T-cell (primary cell): ENCODE results near the gene IGSF5. TPM values are rescaled to one million over a fixed set of nuclear protein-coding genes. Genes with fewer than 3 reads are reported as not detected.

Experiments
- ATAC-seq, 4 experiments: fragments of 200-7000 bp in 3 of 4; fragments of 150-1000 bp in 1 of 4; cut with Tn5 transposase; replicated peaks in 1 of 4; 1 replicate in 3 of 4; 2 replicates in 1 of 4; pipeline ENCODE4 v1.10.0; 2021; ENCODE audit warnings: moderate library complexity in 3 of 4, mild to moderate bottlenecking in 2 of 4, moderate number of reproducible peaks in 1 of 4
- CTCF ChIA-PET, 2 donors: fragments of 300-600 bp; sonication (Branson Sonifier 250); formaldehyde crosslinking; loops; one replicate each; lab custom pipeline; 2022; ENCODE audit warnings: antibody characterized with exemption in 2 of 2; lab: Charles Lee
- POLR2A ChIA-PET, 2 donors: fragments of 300-600 bp; sonication (Branson Sonifier 250); formaldehyde crosslinking; loops; one replicate each; lab custom pipeline; 2022; ENCODE audit warnings: antibody characterized with exemption in 2 of 2; lab: Charles Lee
- DNase-seq, 35 experiments: peaks; one replicate each; pipeline versions ENCODE4 v3.0.0 to v3.0.0-alpha.2; 2013 to 2023
- H3K27ac ChIP-seq: one replicate; pipeline ENCODE4 v1.5.1; 2013; ENCODE audit warnings: low read length
- H3K27me3 ChIP-seq, 2 experiments: replicated peaks in 1 of 2; 1 replicate in 1 of 2; 2 replicates in 1 of 2; pipeline versions ENCODE4 v1.6.1 to v1.7.0; 2013; ENCODE audit warnings: low read length in 1 of 2, mixed read lengths in 1 of 2; ENCODE audit not compliant: control insufficient read depth in 2 of 2, insufficient read depth in 2 of 2; ENCODE audit errors: extremely low read depth in 1 of 2
- H3K36me3 ChIP-seq, 2 donors: 1 replicate in 1 of 2; 2 replicates in 1 of 2; pipeline versions ENCODE4 v1.6.1 to v1.7.0; 2013; ENCODE audit warnings: low read length in 1 of 2; ENCODE audit not compliant: control insufficient read depth in 2 of 2, insufficient read depth in 1 of 2; ENCODE audit errors: extremely low read depth in 1 of 2
- H3K4me1 ChIP-seq, 2 experiments: 1 replicate in 1 of 2; 2 replicates in 1 of 2; pipeline versions ENCODE4 v1.6.1 to v1.7.0; 2013; ENCODE audit warnings: low read length in 2 of 2, mixed read lengths in 1 of 2; ENCODE audit not compliant: insufficient read depth in 2 of 2, control insufficient read depth in 1 of 2; ENCODE audit errors: extremely low read depth in 1 of 2
- H3K4me3 ChIP-seq, 2 donors: 1 replicate in 1 of 2; 2 replicates in 1 of 2; pipeline versions ENCODE4 v1.5.1 to v1.7.0; 2013; ENCODE audit warnings: mild to moderate bottlenecking in 2 of 2, low read length in 1 of 2, moderate library complexity in 1 of 2; ENCODE audit not compliant: control insufficient read depth in 1 of 2; ENCODE audit errors: extremely low read depth in 1 of 2
- H3K9me3 ChIP-seq: 2 replicates; pipeline ENCODE4 v1.7.0; 2013
- H3K27ac Mint-ChIP-seq, 2 donors: one replicate each; pipeline ENCODE4 v1.8.0; 2020 to 2021; ENCODE audit warnings: mild to moderate bottlenecking in 2 of 2, mixed read lengths in 2 of 2
- H3K27me3 Mint-ChIP-seq, 2 donors: one replicate each; pipeline ENCODE4 v1.8.0; 2021 to 2022; ENCODE audit warnings: mixed read lengths in 2 of 2
- H3K36me3 Mint-ChIP-seq: one replicate; pipeline ENCODE4 v1.8.0; 2021; ENCODE audit warnings: mixed read lengths
- H3K4me1 Mint-ChIP-seq, 3 donors: one replicate each; pipeline ENCODE4 v1.8.0; 2020 to 2022; ENCODE audit warnings: mixed read lengths in 3 of 3, mild to moderate bottlenecking in 1 of 3
- H3K4me3 Mint-ChIP-seq, 3 donors: one replicate each; pipeline ENCODE4 v1.8.0; 2020 to 2022; ENCODE audit warnings: mild to moderate bottlenecking in 3 of 3, mixed read lengths in 3 of 3, moderate library complexity in 3 of 3
- H3K9me3 Mint-ChIP-seq, 3 donors: one replicate each; pipeline ENCODE4 v1.8.0; 2020 to 2022; ENCODE audit warnings: mixed read lengths in 3 of 3
- WGBS: methylation state at CpG from one replicate; pipeline ENCODE4 v1.1.5; 2013; ENCODE audit warnings: missing lambda C conversion rate; ENCODE audit not compliant: insufficient coverage; 5-methylcytosine and 5-hydroxymethylcytosine counted together
- total RNA-seq, 35 experiments: library from RNA in 6 of 35; stranded (reverse) in 6 of 35; fragments of 120-200 nt in 1 of 35; gene quantifications; one replicate each; pipeline versions ENCODE4 v1.2.1 to v1.2.4 and lab custom pipeline; 2013 to 2026

The IGSF5 gene
- total RNA-seq, 5 donors from 2014 or later (not counting 1 experiment from before 2014, with no cell fraction given), result not detected

DNA sequence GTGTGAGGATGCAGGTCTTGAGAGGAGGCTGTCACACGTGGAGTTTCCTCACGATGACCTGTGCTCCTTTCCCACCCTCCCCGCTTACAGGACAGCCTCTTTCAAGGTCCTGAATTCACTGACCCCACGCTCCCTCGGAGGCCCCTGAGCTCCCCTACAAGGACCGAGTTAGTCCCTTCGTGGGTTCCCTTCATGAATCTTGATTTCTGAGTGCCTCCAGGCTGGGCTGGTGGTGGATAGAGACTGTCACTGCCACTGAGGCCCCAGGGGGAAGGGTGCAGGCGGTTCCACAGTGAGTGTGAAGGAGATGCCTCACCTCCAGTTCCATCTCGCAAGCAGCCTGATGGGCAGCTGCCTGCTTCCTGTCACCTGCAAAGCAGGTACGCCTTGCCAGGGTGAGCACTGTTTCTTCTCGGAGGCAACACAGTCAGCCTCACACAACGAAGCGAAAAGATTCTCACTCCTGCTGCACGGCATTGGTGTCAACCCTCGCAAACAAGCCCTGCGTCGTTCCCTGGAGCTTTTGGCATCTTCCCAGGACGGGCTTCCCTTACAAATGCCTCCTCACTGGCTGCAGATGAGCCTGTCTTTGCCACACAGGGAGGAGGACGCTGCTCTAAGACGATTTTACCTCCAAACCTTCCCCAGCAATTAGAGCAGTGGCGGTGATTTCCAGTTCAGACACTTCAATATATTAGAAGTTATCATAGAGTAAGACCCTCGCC lies 95.6 kb downstream of the IGSF5 start:
- POLR2A ChIA-PET, result no interaction called here

DNA sequence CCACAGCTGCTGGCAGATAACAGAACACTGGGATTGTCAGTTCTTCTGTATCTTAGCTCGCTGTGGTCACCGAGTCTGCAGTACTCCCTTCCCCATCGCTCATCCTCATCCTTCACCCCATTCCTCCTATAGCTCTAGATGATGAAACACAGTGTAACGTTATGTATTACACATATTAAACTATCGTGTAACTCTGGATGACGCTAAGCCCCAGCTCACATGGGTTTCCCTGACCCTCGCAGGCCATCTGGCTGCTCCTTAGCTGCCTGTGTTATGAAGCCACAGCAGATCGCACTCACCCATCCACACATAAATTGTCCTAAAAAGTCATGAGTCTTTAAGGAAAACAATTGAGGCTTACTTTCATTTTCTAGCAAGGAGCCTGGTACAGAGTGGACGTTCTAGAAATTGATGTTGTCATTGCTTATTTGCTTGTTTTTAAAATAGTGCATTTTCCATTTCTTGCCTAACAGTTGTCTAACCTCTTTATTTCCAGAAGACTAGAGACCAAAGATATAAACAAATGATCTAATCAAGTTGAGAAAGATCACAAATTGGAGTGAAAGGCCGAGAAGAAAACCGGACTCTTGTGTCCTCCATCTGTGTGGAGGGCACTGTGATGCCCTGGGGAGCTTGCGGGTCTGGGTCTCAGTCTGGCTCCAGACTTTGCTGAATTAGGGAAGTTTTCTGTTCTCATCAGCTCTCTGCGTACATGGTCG lies 97.9 kb downstream of the IGSF5 start:
- peaks cover 0 to 9% (median 3%) of the 10 kb centered on the region in 3 donors for H3K9me3 Mint-ChIP-seq
- peaks cover 2 to 17% of the 10 kb centered on the region in 2 donors for H3K27me3 Mint-ChIP-seq
- H3K4me3 ChIP-seq, result no peak overlapping the region
- H3K9me3 ChIP-seq, result no peaks in the 10 kb centered on the region
- ATAC-seq (no peak), DNase-seq (no peak)
- ChIA-PET CTCF (no interaction called here), POLR2A (no interaction called here)
- peaks cover 0 to 3% of the 10 kb centered on the region in 2 experiments for H3K27me3 ChIP-seq
- H3K4me3 Mint-ChIP-seq, result no peak overlapping the region
- no peak overlapping the region for H3K27ac ChIP-seq
- H3K4me1 ChIP-seq, result no peaks in the 10 kb centered on the region
- no peak overlapping the region for H3K27ac Mint-ChIP-seq
- no peaks in the 10 kb centered on the region for H3K4me1 Mint-ChIP-seq
- WGBS, result 75% methylated on average over 12 of the region's 14 CpGs
- no peaks in the 10 kb centered on the region for H3K36me3 Mint-ChIP-seq
- no peaks in the 10 kb centered on the region for H3K36me3 ChIP-seq

More for the DNA sequence above, 95.6 kb downstream of the IGSF5 start:
- WGBS, result 75% methylated on average over 15 of the region's 22 CpGs
- H3K27ac Mint-ChIP-seq, result no peak overlapping the region
- Histone ChIP-seq H3K36me3 (no peaks in the 10 kb centered on the region), H3K4me1 (no peaks in the 10 kb centered on the region), H3K9me3 (no peaks in the 10 kb centered on the region), H3K4me3 (no peak overlapping the region), H3K27me3 (no peaks in the 10 kb centered on the region), H3K27ac (no peak overlapping the region)
- peaks cover 0 to 9% (median 3%) of the 10 kb centered on the region in 3 donors for H3K9me3 Mint-ChIP-seq
- no peaks in the 10 kb centered on the region for H3K36me3 Mint-ChIP-seq
- CTCF ChIA-PET, result no interaction called here
- H3K4me3 Mint-ChIP-seq, result no peak overlapping the region
- H3K27me3 Mint-ChIP-seq, result peaks cover 2 to 17% of the 10 kb centered on the region in 2 donors
- H3K4me1 Mint-ChIP-seq, result no peaks in the 10 kb centered on the region
- ATAC-seq (no peak), DNase-seq (no peak)

DNA sequence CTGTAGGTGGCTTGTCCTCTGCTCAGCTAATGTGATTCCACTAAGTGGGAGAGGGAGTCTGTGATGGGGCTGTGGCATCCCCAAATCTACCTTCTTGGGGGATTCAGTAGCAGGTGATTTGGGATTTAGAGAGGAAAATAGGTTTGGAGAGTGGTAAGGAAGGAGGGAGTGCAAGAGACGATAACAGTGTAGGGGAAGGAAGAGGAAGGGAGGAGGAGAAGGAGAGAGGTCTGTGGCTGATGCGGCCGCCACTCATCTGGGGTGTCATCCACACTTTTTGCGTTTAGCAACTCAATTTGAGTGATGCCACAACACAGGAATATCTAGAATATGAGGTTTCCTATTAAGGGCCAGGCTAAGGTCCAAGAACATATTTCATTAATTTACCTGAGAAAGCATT lies 98.5 kb downstream of the IGSF5 start:
- ChIA-PET POLR2A (no interaction called here), CTCF (no interaction called here)
- H3K4me1 ChIP-seq, result no peaks in the 10 kb centered on the region
- Mint-ChIP-seq H3K4me3 (no peak overlapping the region), H3K27ac (no peak overlapping the region), H3K4me1 (no peaks in the 10 kb centered on the region), H3K27me3 (peaks cover 2 to 14% of the 10 kb centered on the region in 2 donors), H3K36me3 (no peaks in the 10 kb centered on the region), H3K9me3 (peaks cover 0 to 5% (median 3%) of the 10 kb centered on the region in 3 donors)
- no peak overlapping the region for H3K27ac ChIP-seq
- WGBS, result 74% methylated on average over 3 of the region's 4 CpGs
- H3K36me3 ChIP-seq, result no peaks in the 10 kb centered on the region
- ATAC-seq (no peak), DNase-seq (no peak)
- H3K27me3 ChIP-seq, result peaks cover 0 to 4% of the 10 kb centered on the region in 2 experiments
- H3K9me3 ChIP-seq, result no peaks in the 10 kb centered on the region
- no peak overlapping the region for H3K4me3 ChIP-seq

GRCh38 chr21:39843916-39844315 lies 98.9 kb downstream of the IGSF5 start:
- WGBS, result 69% methylated on average over 3 of the region's 5 CpGs
- H3K27ac Mint-ChIP-seq, result no peak overlapping the region
- H3K4me1 Mint-ChIP-seq, result no peaks in the 10 kb centered on the region
- no peaks in the 10 kb centered on the region for H3K9me3 ChIP-seq
- peaks cover 0 to 4% of the 10 kb centered on the region in 2 experiments for H3K27me3 ChIP-seq
- peaks cover 2 to 13% of the 10 kb centered on the region in 2 donors for H3K27me3 Mint-ChIP-seq
- H3K4me3 ChIP-seq, result no peak overlapping the region
- no peak overlapping the region for H3K27ac ChIP-seq
- H3K4me3 Mint-ChIP-seq, result no peak overlapping the region
- no peak for ATAC-seq
- CTCF ChIA-PET, result no interaction called here
- H3K9me3 Mint-ChIP-seq, result peaks cover 0 to 5% (median 3%) of the 10 kb centered on the region in 3 donors
- DNase-seq, result no peak
- no peaks in the 10 kb centered on the region for H3K4me1 ChIP-seq
- POLR2A ChIA-PET, result no interaction called here
- no peaks in the 10 kb centered on the region for H3K36me3 ChIP-seq
- no peaks in the 10 kb centered on the region for H3K36me3 Mint-ChIP-seq

DNA sequence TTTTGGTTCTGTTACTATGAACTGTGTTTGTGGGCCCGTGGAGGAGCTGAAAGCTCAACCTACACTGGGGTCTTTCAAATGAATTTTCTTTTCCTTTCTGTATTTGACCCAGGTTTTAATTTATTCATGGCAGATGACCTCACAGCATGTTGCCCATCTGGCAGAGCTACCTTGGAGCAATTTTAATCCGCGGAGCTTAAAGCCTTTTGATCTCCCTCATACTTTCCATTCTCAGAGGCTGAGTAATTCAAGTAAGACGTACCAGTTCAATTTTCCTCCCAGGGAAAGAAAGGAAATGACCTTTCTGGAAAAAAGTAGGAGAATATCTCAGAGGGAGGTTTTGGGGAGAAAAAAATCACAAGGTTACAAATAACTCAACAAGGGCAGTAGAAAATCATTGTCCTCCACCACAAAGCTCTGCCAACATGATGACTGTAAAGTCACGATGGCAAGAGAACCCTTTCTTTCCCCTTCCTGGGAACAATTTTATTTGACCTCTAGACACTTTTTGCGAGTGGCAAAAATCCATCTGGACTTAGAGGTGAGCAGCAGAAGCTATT lies 100.7 kb downstream of the IGSF5 start:
- H3K36me3 Mint-ChIP-seq, result no peaks in the 10 kb centered on the region
- ChIA-PET POLR2A (no interaction called here), CTCF (no interaction called here)
- no peak overlapping the region for H3K27ac Mint-ChIP-seq
- Histone ChIP-seq H3K4me3 (no peak overlapping the region), H3K36me3 (no peaks in the 10 kb centered on the region), H3K9me3 (no peaks in the 10 kb centered on the region), H3K27ac (no peak overlapping the region), H3K4me1 (no peaks in the 10 kb centered on the region), H3K27me3 (peaks cover 0 to 4% of the 10 kb centered on the region in 2 experiments)
- peaks cover 2 to 9% of the 10 kb centered on the region in 2 donors for H3K27me3 Mint-ChIP-seq
- no peak for DNase-seq
- H3K4me3 Mint-ChIP-seq, result no peak overlapping the region
- H3K4me1 Mint-ChIP-seq, result no peaks in the 10 kb centered on the region
- H3K9me3 Mint-ChIP-seq, result peaks cover 0 to 5% (median 3%) of the 10 kb centered on the region in 3 donors
- 60% methylated on average over 2 of the region's 6 CpGs for WGBS
- ATAC-seq, result no peak

DNA sequence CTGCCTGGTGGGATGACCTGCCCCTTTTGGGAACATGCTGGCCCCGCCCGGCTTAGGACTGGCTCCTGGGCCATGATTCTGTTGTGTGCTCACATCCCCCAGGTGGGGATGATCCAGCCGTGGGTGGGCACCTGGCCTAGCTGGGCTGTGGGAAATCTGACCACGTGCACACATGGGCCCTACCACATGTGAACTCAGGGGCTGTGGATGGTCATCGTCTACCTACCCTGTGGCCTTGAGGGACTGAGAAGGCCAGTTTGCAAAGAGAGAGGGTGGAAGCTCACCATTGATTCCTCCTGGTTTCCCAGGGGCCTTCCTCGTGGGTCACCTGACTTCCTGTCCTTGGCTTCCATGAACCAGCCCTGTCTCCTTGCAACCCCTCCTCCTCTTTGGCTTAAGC lies 102.9 kb downstream of the IGSF5 start:
- H3K36me3 Mint-ChIP-seq, result no peaks in the 10 kb centered on the region
- Histone ChIP-seq H3K9me3 (no peaks in the 10 kb centered on the region), H3K27ac (no peak overlapping the region), H3K27me3 (peaks cover 0 to 7% of the 10 kb centered on the region in 2 experiments), H3K4me3 (no peak overlapping the region), H3K36me3 (no peaks in the 10 kb centered on the region), H3K4me1 (no peaks in the 10 kb centered on the region)
- WGBS, result 73% methylated on average over 5 of the region's 6 CpGs
- no peak for DNase-seq
- no peak for ATAC-seq
- H3K27me3 Mint-ChIP-seq, result peaks cover 2 to 5% of the 10 kb centered on the region in 2 donors
- H3K4me3 Mint-ChIP-seq, result no peak overlapping the region
- peaks cover 0 to 3% (median under 1%) of the 10 kb centered on the region in 3 donors for H3K9me3 Mint-ChIP-seq
- ChIA-PET POLR2A (no interaction called here), CTCF (no interaction called here)
- no peak overlapping the region for H3K27ac Mint-ChIP-seq
- H3K4me1 Mint-ChIP-seq, result no peaks in the 10 kb centered on the region
